ENCODE measurements around the gene PAXIP1. TPM values are rescaled to one million over a fixed set of nuclear protein-coding genes. Genes with fewer than 3 reads are reported as not detected.

Gene PAXIP1
- total RNA-seq, 2 experiments from 2014 or later: 6.4 to 6.7 TPM

GRCh38 chr7:155027879-155028278 is 25.0 kb upstream of the PAXIP1 start:
- no peaks in the 10 kb centered on the region for H3K4me1 ChIP-seq (ENCODE audit: insufficient read depth, low read length)
- ATAC-seq (ENCODE audit: poor library complexity): no peak
- TF ChIP-seq CTCF (IDR thresholded peaks at IDR 0.05): no peak
- H3K27me3 Mint-ChIP-seq: no peaks in the 10 kb centered on the region
- H3K36me3 ChIP-seq (ENCODE audit: insufficient read depth, low read length): no peaks in the 10 kb centered on the region
- CTCF ChIA-PET: no interaction called here
- POLR2A ChIA-PET: no interaction called here
- H3K4me1 Mint-ChIP-seq (ENCODE audit: low read depth): no peaks in the 10 kb centered on the region
- no peaks in the 10 kb centered on the region for H3K9me3 Mint-ChIP-seq
- H3K27me3 ChIP-seq (ENCODE audit: control insufficient read depth in 1 of 2, insufficient read depth in 2 of 2, low read length in 2 of 2): no peaks in the 10 kb centered on the region
- H3K4me3 ChIP-seq (ENCODE audit: low read length): no peak overlapping the region
- no peaks in the 10 kb centered on the region for H3K9me3 ChIP-seq (ENCODE audit: control insufficient read depth in 1 of 2, insufficient read depth in 1 of 2, low read length in 2 of 2)
- H3K4me3 Mint-ChIP-seq: no peak overlapping the region
- H3K27ac ChIP-seq (ENCODE audit: low read depth in 1 of 2, low read length in 2 of 2): no peak overlapping the region
- no peaks in the 10 kb centered on the region for H3K36me3 Mint-ChIP-seq (ENCODE audit: low read depth)
- intact Hi-C loops (cut with DNase I, micrococcal nuclease): no loop called here
- DNase-seq: no peak
- no peak overlapping the region for H3K27ac Mint-ChIP-seq

- Mint-ChIP-seq H3K4me1 (ENCODE audit: low read depth) (no peaks in the 10 kb centered on the region), H3K9me3 (no peaks in the 10 kb centered on the region), H3K27me3 (no peaks in the 10 kb centered on the region), H3K27ac (no peak overlapping the region), H3K4me3 (no peak overlapping the region), H3K36me3 (ENCODE audit: low read depth) (no peaks in the 10 kb centered on the region)
- Histone ChIP-seq H3K9me3 (ENCODE audit: control insufficient read depth in 1 of 2, insufficient read depth in 1 of 2, low read length in 2 of 2) (no peaks in the 10 kb centered on the region), H3K27ac (ENCODE audit: low read depth in 1 of 2, low read length in 2 of 2) (no peak overlapping the region), H3K36me3 (ENCODE audit: insufficient read depth, low read length) (no peaks in the 10 kb centered on the region), H3K4me3 (ENCODE audit: low read length) (no peak overlapping the region), H3K27me3 (ENCODE audit: control insufficient read depth in 1 of 2, insufficient read depth in 2 of 2, low read length in 2 of 2) (no peaks in the 10 kb centered on the region), H3K4me1 (ENCODE audit: insufficient read depth, low read length) (no peaks in the 10 kb centered on the region)
- ATAC-seq (ENCODE audit: poor library complexity) (no peak), DNase-seq (no peak)
- CTCF ChIA-PET: no interaction called here
- no peak for TF ChIP-seq CTCF (IDR thresholded peaks at IDR 0.05)
- POLR2A ChIA-PET: no interaction called here
- intact Hi-C loops (cut with DNase I, micrococcal nuclease): no loop called here
These were observed 18.8 kb upstream of the PAXIP1 start for GRCh38 chr7:155021699-155022145.

GRCh38 chr7:155020996-155021395 is 18.1 kb upstream of the PAXIP1 start:
- H3K27me3 ChIP-seq (ENCODE audit: control insufficient read depth in 1 of 2, insufficient read depth in 2 of 2, low read length in 2 of 2): no peaks in the 10 kb centered on the region
- no peaks in the 10 kb centered on the region for H3K9me3 ChIP-seq (ENCODE audit: control insufficient read depth in 1 of 2, insufficient read depth in 1 of 2, low read length in 2 of 2)
- no peak overlapping the region for H3K4me3 ChIP-seq (ENCODE audit: low read length)
- CTCF ChIA-PET: interaction anchor here (0.6 kb wide), 1 partner anchor 17 kb away, joined by 3 read pairs; no protein-coding TSS in a partner anchor
- no peaks in the 10 kb centered on the region for H3K36me3 ChIP-seq (ENCODE audit: insufficient read depth, low read length)
- no peaks in the 10 kb centered on the region for H3K4me1 Mint-ChIP-seq (ENCODE audit: low read depth)
- intact Hi-C loops (cut with DNase I, micrococcal nuclease): no loop called here
- H3K27me3 Mint-ChIP-seq: no peaks in the 10 kb centered on the region
- no peak for TF ChIP-seq CTCF (IDR thresholded peaks at IDR 0.05)
- no peak overlapping the region for H3K4me3 Mint-ChIP-seq
- H3K9me3 Mint-ChIP-seq: no peaks in the 10 kb centered on the region
- POLR2A ChIA-PET: no interaction called here
- H3K4me1 ChIP-seq (ENCODE audit: insufficient read depth, low read length): no peaks in the 10 kb centered on the region
- no peaks in the 10 kb centered on the region for H3K36me3 Mint-ChIP-seq (ENCODE audit: low read depth)
- ATAC-seq (ENCODE audit: poor library complexity) (no peak), DNase-seq (no peak)
- no peak overlapping the region for H3K27ac Mint-ChIP-seq
- no peak overlapping the region for H3K27ac ChIP-seq (ENCODE audit: low read depth in 1 of 2, low read length in 2 of 2)
